AG04450 (cell line): Measurements from ENCODE around the gene NHSL2. TPM values are rescaled to one million over a fixed set of nuclear protein-coding genes. Genes with fewer than 3 reads are reported as not detected.

Experiments used
- CTCF ChIA-PET: fragments of 300-600, 350-600 bp; formaldehyde crosslinking; extraction: SDS; loops from one replicate; lab custom pipeline; 2022; ENCODE audit warnings: antibody characterized with exemption, inconsistent platforms; lab: Charles Lee
- POLR2A ChIA-PET: fragments of 350-600 bp; formaldehyde crosslinking; extraction: SDS; loops from one replicate; lab custom pipeline; 2021; ENCODE audit warnings: antibody characterized with exemption, inconsistent platforms; lab: Yijun Ruan, JAX
- DNase-seq: peaks from one replicate; pipeline ENCODE4 v3.0.0-alpha.2; 2011; ENCODE audit warnings: low read depth, low spot score
- H3K27ac ChIP-seq: one replicate; pipeline ENCODE4 v1.5.1; 2012; ENCODE audit warnings: low read depth, low read length, control low read depth
- H3K27me3 ChIP-seq: one replicate; pipeline ENCODE4 v1.6.0; 2012; ENCODE audit warnings: low read length; ENCODE audit not compliant: control insufficient read depth, insufficient read depth
- H3K4me3 ChIP-seq: 2 replicates; pipeline ENCODE4 v1.5.1; 2011; ENCODE audit warnings: mild to moderate bottlenecking, low read depth, low read length, control low read depth
- H3K9me3 ChIP-seq: 2 replicates; pipeline ENCODE4 v1.5.1; 2012; ENCODE audit warnings: low read length; ENCODE audit not compliant: control insufficient read depth, insufficient read depth
- CTCF ChIP-seq: IDR thresholded peaks from 2 replicates; pipeline ENCODE4 v1.5.1; 2011; ENCODE audit warnings: low read depth, low read length, control low read depth, inconsistent platforms
- polyA plus RNA-seq: library from polyadenylated mRNA; depleted of rRNA; stranded (reverse); fragments of >200 nt; gene quantifications from 2 replicates; pipeline ENCODE4 v1.2.3, GENCODE V29; 2011

NHSL2 gene
- polyA plus RNA-seq, 1 experiment: 3.0 TPM

- ChIA-PET POLR2A (no interaction called here), CTCF (no interaction called here)
- no peak overlapping the region for H3K27ac ChIP-seq
- no peaks in the 10 kb centered on the region for H3K27me3 ChIP-seq
- no peak overlapping the region for H3K4me3 ChIP-seq
- no peaks in the 10 kb centered on the region for H3K9me3 ChIP-seq
- no peak for DNase-seq
- TF ChIP-seq CTCF: no peak
Measured at GRCh38 chrX:71922686-71923085, 12.0 kb downstream of the NHSL2 start.

GRCh38 chrX:71923516-71923915 is 12.9 kb downstream of the NHSL2 start:
- Histone ChIP-seq H3K27me3 (no peaks in the 10 kb centered on the region), H3K27ac (no peak overlapping the region), H3K4me3 (no peak overlapping the region), H3K9me3 (no peaks in the 10 kb centered on the region)
- no peak for DNase-seq
- ChIA-PET POLR2A (no interaction called here), CTCF (no interaction called here)
- TF ChIP-seq CTCF: no peak

- ChIA-PET POLR2A (no interaction called here), CTCF (no interaction called here)
- no peak for TF ChIP-seq CTCF
- H3K4me3 ChIP-seq: no peak overlapping the region
- H3K9me3 ChIP-seq: no peaks in the 10 kb centered on the region
- no peaks in the 10 kb centered on the region for H3K27me3 ChIP-seq
- no peak overlapping the region for H3K27ac ChIP-seq
- no peak for DNase-seq
Measured at GRCh38 chrX:71927040-71927439, 16.4 kb downstream of the NHSL2 start.

GRCh38 chrX:71928856-71929255 is 18.2 kb downstream of the NHSL2 start:
- ChIA-PET POLR2A (no interaction called here), CTCF (no interaction called here)
- H3K27me3 ChIP-seq: no peaks in the 10 kb centered on the region
- no peak for TF ChIP-seq CTCF
- no peak overlapping the region for H3K27ac ChIP-seq
- H3K4me3 ChIP-seq: no peak overlapping the region
- no peaks in the 10 kb centered on the region for H3K9me3 ChIP-seq
- DNase-seq: no peak

GRCh38 chrX:71930298-71930697 is 19.7 kb downstream of the NHSL2 start:
- no peaks in the 10 kb centered on the region for H3K9me3 ChIP-seq
- peaks cover 3% of the 10 kb centered on the region for H3K27me3 ChIP-seq
- no peak for DNase-seq
- POLR2A ChIA-PET: no interaction called here
- no peak for TF ChIP-seq CTCF
- CTCF ChIA-PET: no interaction called here
- H3K27ac ChIP-seq: no peak overlapping the region
- no peak overlapping the region for H3K4me3 ChIP-seq
